Smooth muscle cell (in vitro differentiated cells): ENCODE results near the gene RPS4Y2. TPM values are rescaled to one million over a fixed set of nuclear protein-coding genes. Genes with fewer than 3 reads are reported as not detected.

Experiments
- DNase-seq: peaks from one replicate; lab custom pipeline; 2025; ENCODE audit not compliant: unreplicated experiment; lab: John Stamatoyannopoulos, UW
- H2AFZ ChIP-seq: fragments of 200-600 bp; sonication (generic); 2 replicates; pipeline ENCODE4 v1.6.0; 2016; ENCODE audit warnings: antibody characterized with exemption, low read depth, mild to moderate bottlenecking
- H3F3A ChIP-seq: fragments of 200-600 bp; sonication (generic); 2 replicates; pipeline ENCODE4 v1.6.0; 2017; ENCODE audit warnings: antibody characterized with exemption, low read depth
- H3K27ac ChIP-seq: fragments of 200-600 bp; sonication (generic); 2 replicates; pipeline ENCODE4 v1.5.1; 2016; ENCODE audit warnings: low read depth, mild to moderate bottlenecking
- H3K27me3 ChIP-seq: fragments of 200-600 bp; sonication (generic); 2 replicates; pipeline ENCODE4 v1.6.1; 2016; ENCODE audit warnings: low read depth, mild to moderate bottlenecking
- H3K36me3 ChIP-seq: fragments of 200-600 bp; sonication (generic); 2 replicates; pipeline ENCODE4 v1.5.1; 2016; ENCODE audit warnings: low read depth
- H3K4me1 ChIP-seq: fragments of 200-600 bp; sonication (generic); 2 replicates; pipeline ENCODE4 v1.5.1; 2016; ENCODE audit warnings: low read depth
- H3K4me2 ChIP-seq: fragments of 200-600 bp; sonication (generic); 2 replicates; pipeline ENCODE4 v1.6.0; 2016; ENCODE audit warnings: mild to moderate bottlenecking
- H3K4me3 ChIP-seq: fragments of 200-600 bp; sonication (generic); 2 replicates; pipeline ENCODE4 v1.5.1; 2016; ENCODE audit warnings: mild to moderate bottlenecking
- H3K79me2 ChIP-seq: fragments of 200-600 bp; sonication (generic); 2 replicates; pipeline ENCODE4 v1.6.0; 2016; ENCODE audit warnings: low read depth, mild to moderate bottlenecking
- H3K9ac ChIP-seq: fragments of 200-600 bp; sonication (generic); 2 replicates; pipeline ENCODE4 v1.6.0; 2016; ENCODE audit warnings: low read depth
- H3K9me3 ChIP-seq: fragments of 200-600 bp; sonication (generic); replicated peaks from 2 replicates; pipeline ENCODE4 v1.5.1; 2016; ENCODE audit warnings: low read depth
- H4K20me1 ChIP-seq: fragments of 200-600 bp; sonication (generic); 2 replicates; pipeline ENCODE4 v1.6.0; 2016; ENCODE audit warnings: low read depth
- WGBS: methylation state at CpG from one replicate; pipeline ENCODE4 v1.1.7; 2016; ENCODE audit warnings: low lambda C conversion rate; 5-methylcytosine and 5-hydroxymethylcytosine counted together
- polyA plus RNA-seq: library from polyadenylated mRNA; unstranded; fragments of >200 nt; fragmentation: Nextera tagmentation; extraction: Ambion mirVana; gene quantifications from 2 replicates; pipeline ENCODE4 v1.2.1, GENCODE V29; 2016
- total RNA-seq: library from RNA; depleted of rRNA; stranded (reverse); fragments of >200 nt; gene quantifications from 2 replicates; pipeline ENCODE4 v1.2.3, GENCODE V29; 2014
- TF ChIP-seq, protein P1 (sequence below): fragments of 200-600 bp; sonication (generic); IDR thresholded peaks from 2 replicates; pipeline ENCODE4 v1.5.1; 2017; ENCODE audit warnings: borderline replicate concordance, mild to moderate bottlenecking, antibody characterized with exemption; ENCODE audit not compliant: insufficient read depth, poor library complexity, severe bottlenecking

The RPS4Y2 gene
- total and polyA plus RNA-seq, 2 experiments from 2014 or later: not detected

GRCh38 chrY:20780104-20780654 lies 24.3 kb downstream of the RPS4Y2 start:
- H3K9me3 ChIP-seq: no peaks in the 10 kb centered on the region
- H3K4me2 ChIP-seq: no peak overlapping the region
- H4K20me1 ChIP-seq: no peaks in the 10 kb centered on the region
- H3K4me3 ChIP-seq: no peak overlapping the region
- no peaks in the 10 kb centered on the region for H3K27me3 ChIP-seq
- no peaks in the 10 kb centered on the region for H3K4me1 ChIP-seq
- no peak overlapping the region for H3K27ac ChIP-seq
- H3K79me2 ChIP-seq: no peaks in the 10 kb centered on the region
- no peaks in the 10 kb centered on the region for H3F3A ChIP-seq
- no peak for DNase-seq
- no peak overlapping the region for H2AFZ ChIP-seq
- H3K9ac ChIP-seq: no peak overlapping the region
- WGBS: no CpG with 5 or more reads among the region's 3 CpGs
- TF ChIP-seq, protein P1, sequence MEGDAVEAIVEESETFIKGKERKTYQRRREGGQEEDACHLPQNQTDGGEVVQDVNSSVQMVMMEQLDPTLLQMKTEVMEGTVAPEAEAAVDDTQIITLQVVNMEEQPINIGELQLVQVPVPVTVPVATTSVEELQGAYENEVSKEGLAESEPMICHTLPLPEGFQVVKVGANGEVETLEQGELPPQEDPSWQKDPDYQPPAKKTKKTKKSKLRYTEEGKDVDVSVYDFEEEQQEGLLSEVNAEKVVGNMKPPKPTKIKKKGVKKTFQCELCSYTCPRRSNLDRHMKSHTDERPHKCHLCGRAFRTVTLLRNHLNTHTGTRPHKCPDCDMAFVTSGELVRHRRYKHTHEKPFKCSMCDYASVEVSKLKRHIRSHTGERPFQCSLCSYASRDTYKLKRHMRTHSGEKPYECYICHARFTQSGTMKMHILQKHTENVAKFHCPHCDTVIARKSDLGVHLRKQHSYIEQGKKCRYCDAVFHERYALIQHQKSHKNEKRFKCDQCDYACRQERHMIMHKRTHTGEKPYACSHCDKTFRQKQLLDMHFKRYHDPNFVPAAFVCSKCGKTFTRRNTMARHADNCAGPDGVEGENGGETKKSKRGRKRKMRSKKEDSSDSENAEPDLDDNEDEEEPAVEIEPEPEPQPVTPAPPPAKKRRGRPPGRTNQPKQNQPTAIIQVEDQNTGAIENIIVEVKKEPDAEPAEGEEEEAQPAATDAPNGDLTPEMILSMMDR: no peak
- H3K36me3 ChIP-seq: no peaks in the 10 kb centered on the region

DNA sequence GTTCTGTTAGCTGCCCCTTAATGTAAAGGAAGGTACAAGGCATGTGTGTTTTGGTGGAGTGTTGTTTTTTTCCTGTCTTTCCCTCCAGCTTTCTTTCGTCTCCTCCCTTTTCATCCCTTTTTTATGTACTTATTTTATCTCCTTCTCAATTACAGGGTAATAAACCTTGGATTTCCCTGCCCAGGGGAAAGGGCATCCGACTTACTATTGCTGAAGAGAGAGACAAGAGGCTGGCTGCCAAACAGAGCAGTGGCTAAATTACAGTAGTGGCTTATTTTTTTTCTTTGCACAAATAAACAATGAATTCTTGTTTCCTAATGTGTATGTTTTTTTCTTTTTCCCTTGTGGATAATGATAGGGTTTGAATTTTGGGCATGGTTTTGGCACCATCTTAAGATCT lies 24.9 kb downstream of the RPS4Y2 start:
- TF ChIP-seq, protein P1: no peak
- Histone ChIP-seq H3K27ac (no peak overlapping the region), H3K4me1 (no peaks in the 10 kb centered on the region), H3K36me3 (no peaks in the 10 kb centered on the region), H3K9ac (no peak overlapping the region), H4K20me1 (no peaks in the 10 kb centered on the region), H3K4me3 (no peak overlapping the region), H3K9me3 (no peaks in the 10 kb centered on the region), H3F3A (no peaks in the 10 kb centered on the region), H2AFZ (no peak overlapping the region), H3K27me3 (no peaks in the 10 kb centered on the region), H3K4me2 (no peak overlapping the region), H3K79me2 (no peaks in the 10 kb centered on the region)
- no peak for DNase-seq
- no CpG with 5 or more reads among the region's 2 CpGs for WGBS

- no peaks in the 10 kb centered on the region for H3K4me1 ChIP-seq
- H3K9me3 ChIP-seq: no peaks in the 10 kb centered on the region
- H4K20me1 ChIP-seq: no peaks in the 10 kb centered on the region
- TF ChIP-seq, protein P1: no peak
- no peak overlapping the region for H3K4me2 ChIP-seq
- H2AFZ ChIP-seq: no peak overlapping the region
- no peaks in the 10 kb centered on the region for H3K27me3 ChIP-seq
- no peak for DNase-seq
- no peak overlapping the region for H3K4me3 ChIP-seq
- H3K9ac ChIP-seq: no peak overlapping the region
- no CpG with 5 or more reads among the region's 4 CpGs for WGBS
- H3K36me3 ChIP-seq: no peaks in the 10 kb centered on the region
- H3K27ac ChIP-seq: no peak overlapping the region
- no peaks in the 10 kb centered on the region for H3F3A ChIP-seq
- no peaks in the 10 kb centered on the region for H3K79me2 ChIP-seq
Measured at GRCh38 chrY:20781408-20781807, 25.5 kb downstream of the RPS4Y2 start.

- DNase-seq: no peak
- Histone ChIP-seq H3K4me1 (no peaks in the 10 kb centered on the region), H3K36me3 (no peaks in the 10 kb centered on the region), H3K9me3 (no peaks in the 10 kb centered on the region), H4K20me1 (no peaks in the 10 kb centered on the region), H3K27me3 (no peaks in the 10 kb centered on the region), H3F3A (no peaks in the 10 kb centered on the region), H3K9ac (no peak overlapping the region), H2AFZ (no peak overlapping the region), H3K79me2 (no peaks in the 10 kb centered on the region), H3K4me3 (no peak overlapping the region), H3K27ac (no peak overlapping the region), H3K4me2 (no peak overlapping the region)
- no CpG with 5 or more reads among the region's 1 CpG for WGBS
- TF ChIP-seq, protein P1: no peak
Measured at GRCh38 chrY:20784965-20785364, 29.1 kb downstream of the RPS4Y2 start.
